WTC11 (cell line): ENCODE data around the gene ASL. TPM values are rescaled to one million over a fixed set of nuclear protein-coding genes. Genes with fewer than 3 reads are reported as not detected.

Source experiments
- ATAC-seq: fragments of 200-7000 bp; cut with Tn5 transposase; 2 replicates; pipeline ENCODE4 v1.10.0; 2021; ENCODE audit warnings: mild to moderate bottlenecking, moderate library complexity
- CTCF ChIA-PET: fragments of 300-600 bp; sonication (Branson Sonifier 250); formaldehyde crosslinking; loops from one replicate; lab custom pipeline; 2021; ENCODE audit warnings: antibody characterized with exemption; lab: Charles Lee
- POLR2A ChIA-PET: fragments of 350-600 bp; sonication (Branson Sonifier 250); formaldehyde crosslinking; loops from one replicate; lab custom pipeline; 2021; ENCODE audit warnings: antibody characterized with exemption; lab: Charles Lee
- DNase-seq: peaks from one replicate; pipeline ENCODE4 v3.0.0; 2021; ENCODE audit warnings: low spot score
- H3K27ac Mint-ChIP-seq: 2 replicates; pipeline ENCODE4 v1.8.0; 2021; ENCODE audit warnings: mixed read lengths
- H3K27me3 Mint-ChIP-seq: 2 replicates; pipeline ENCODE4 v1.8.0; 2021; ENCODE audit warnings: low read depth, mild to moderate bottlenecking, moderate library complexity, mixed read lengths
- H3K36me3 Mint-ChIP-seq: 2 replicates; pipeline ENCODE4 v1.8.0; 2021; ENCODE audit warnings: mixed read lengths
- H3K4me1 Mint-ChIP-seq: 2 replicates; pipeline ENCODE4 v1.8.0; 2022; ENCODE audit warnings: mixed read lengths
- H3K4me3 Mint-ChIP-seq: 2 replicates; pipeline ENCODE4 v1.8.0; 2021; ENCODE audit warnings: mild to moderate bottlenecking, moderate library complexity, mixed read lengths
- H3K9me3 Mint-ChIP-seq: 2 replicates; pipeline ENCODE4 v1.8.0; 2021; ENCODE audit warnings: mixed read lengths
- ATF6 ChIP-seq: sonication (generic); formaldehyde crosslinking; IDR thresholded peaks from 2 replicates; pipeline ENCODE4 v1.8.1; 2023; ENCODE audit warnings: mild to moderate bottlenecking, missing genetic modification reagents
- CTCF ChIP-seq: fragments of 200-600 bp; IDR thresholded peaks from 2 replicates; pipeline ENCODE4 v1.8.0; 2022; ENCODE audit warnings: antibody characterized with exemption
- FOXP1 ChIP-seq: sonication (generic); formaldehyde crosslinking; IDR thresholded peaks from 2 replicates; pipeline ENCODE4 v1.8.0; 2022; ENCODE audit warnings: missing genetic modification reagents, mild to moderate bottlenecking, moderate library complexity, borderline replicate concordance
- GRHL2 ChIP-seq: fragments of 250-450 bp; sonication (Bioruptor Pico); IDR thresholded peaks from 2 replicates; pipeline ENCODE4 v1.8.0; 2022; ENCODE audit warnings: mild to moderate bottlenecking, moderate library complexity; ENCODE audit not compliant: insufficient replicate concordance, severe bottlenecking
- HMGA2 ChIP-seq: fragments of 250-450 bp; sonication (Bioruptor Pico); IDR thresholded peaks from 2 replicates; pipeline ENCODE4 v1.4.0; 2021; ENCODE audit warnings: mild to moderate bottlenecking, moderate library complexity
- IRF2 ChIP-seq: sonication (generic); formaldehyde crosslinking; IDR thresholded peaks from 2 replicates; pipeline ENCODE4 v1.8.0; 2022; ENCODE audit warnings: low read depth, missing genetic modification reagents, borderline replicate concordance
- JAZF1 ChIP-seq: fragments of 250-450 bp; sonication (Bioruptor Pico); IDR thresholded peaks from 2 replicates; pipeline ENCODE4 v1.9.0; 2021; ENCODE audit warnings: moderate library complexity, mild to moderate bottlenecking, inconsistent platforms
- KAT7 ChIP-seq: sonication (generic); formaldehyde crosslinking; IDR thresholded peaks from 2 replicates; pipeline ENCODE4 v1.8.1; 2023; ENCODE audit warnings: missing genetic modification reagents, mild to moderate bottlenecking, borderline replicate concordance
- MYBL2 ChIP-seq: sonication (generic); formaldehyde crosslinking; IDR thresholded peaks from 2 replicates; pipeline ENCODE4 v1.8.1; 2023; ENCODE audit warnings: mild to moderate bottlenecking, moderate library complexity, missing genetic modification reagents
- NFYB ChIP-seq: sonication (generic); formaldehyde crosslinking; conservative IDR thresholded peaks from 2 replicates; pipeline ENCODE4 v1.8.0; 2022; ENCODE audit warnings: low read depth, missing genetic modification reagents
- SMAD4 ChIP-seq: sonication (generic); formaldehyde crosslinking; IDR thresholded peaks from 2 replicates; pipeline ENCODE4 v1.8.0; 2022; ENCODE audit warnings: mild to moderate bottlenecking, missing genetic modification reagents
- TEAD1 ChIP-seq: sonication (generic); formaldehyde crosslinking; IDR thresholded peaks from 2 replicates; pipeline ENCODE4 v1.8.0; 2022; ENCODE audit warnings: mild to moderate bottlenecking, missing genetic modification reagents
- ZNF317 ChIP-seq: sonication (generic); formaldehyde crosslinking; IDR thresholded peaks from 2 replicates; pipeline ENCODE4 v1.8.1; 2023; ENCODE audit warnings: low read depth, mild to moderate bottlenecking, moderate library complexity, missing genetic modification reagents, borderline replicate concordance
- ZNF423 ChIP-seq: fragments of 250-450 bp; sonication (Bioruptor Pico); IDR thresholded peaks from 2 replicates; pipeline ENCODE4 v2.1.2; 2022; ENCODE audit warnings: mild to moderate bottlenecking, moderate library complexity
- ZNF512 ChIP-seq: sonication (generic); formaldehyde crosslinking; IDR thresholded peaks from 2 replicates; pipeline ENCODE4 v1.8.1; 2022; ENCODE audit warnings: missing genetic modification reagents, borderline replicate concordance
- ZNF671 ChIP-seq: fragments of 250-450 bp; sonication (Bioruptor Pico); IDR thresholded peaks from 2 replicates; pipeline ENCODE4 v1.8.0; 2021; ENCODE audit warnings: mild to moderate bottlenecking
- total RNA-seq: library from RNA; stranded (reverse); gene quantifications from 3 replicates; pipeline ENCODE4 v1.2.3, GENCODE V29; 2021
- TF ChIP-seq, protein P1 (sequence below): fragments of 250-450 bp; sonication (Bioruptor Pico); IDR thresholded peaks from 2 replicates; pipeline ENCODE4 v1.9.0; 2021; ENCODE audit warnings: moderate library complexity, mild to moderate bottlenecking, inconsistent platforms, borderline replicate concordance
- TF ChIP-seq, protein P2 (sequence below): sonication (generic); formaldehyde crosslinking; IDR thresholded peaks from 2 replicates; pipeline ENCODE4 v1.8.1; 2023; ENCODE audit warnings: mild to moderate bottlenecking, missing genetic modification reagents
- TF ChIP-seq, protein P3 (sequence below): sonication (generic); formaldehyde crosslinking; conservative IDR thresholded peaks from 2 replicates; pipeline ENCODE4 v1.8.1; 2022; ENCODE audit warnings: mild to moderate bottlenecking, missing genetic modification reagents
- TF ChIP-seq, protein P4 (sequence below): sonication (generic); formaldehyde crosslinking; IDR thresholded peaks from 2 replicates; pipeline ENCODE4 v1.8.0; 2023; ENCODE audit warnings: missing genetic modification reagents, mild to moderate bottlenecking, borderline replicate concordance

Gene ASL
- total RNA-seq, 1 experiment from 2014 or later, result 31.9 TPM

- H3K4me1 Mint-ChIP-seq, result no peaks in the 10 kb centered on the region
- POLR2A ChIA-PET, result no interaction called here
- no peaks in the 10 kb centered on the region for H3K36me3 Mint-ChIP-seq
- ATAC-seq (no peak), DNase-seq (no peak)
- no peaks in the 10 kb centered on the region for H3K9me3 Mint-ChIP-seq
- CTCF ChIA-PET, result no interaction called here
- TF ChIP-seq ZNF512 (no peak), IRF2 (no peak), CTCF (no peak), NFYB (no peak), ATF6 (CRISPR knock-in tag) (no peak), ZNF671 (CRISPR knock-in tag) (no peak)
- TF ChIP-seq, protein P1, sequence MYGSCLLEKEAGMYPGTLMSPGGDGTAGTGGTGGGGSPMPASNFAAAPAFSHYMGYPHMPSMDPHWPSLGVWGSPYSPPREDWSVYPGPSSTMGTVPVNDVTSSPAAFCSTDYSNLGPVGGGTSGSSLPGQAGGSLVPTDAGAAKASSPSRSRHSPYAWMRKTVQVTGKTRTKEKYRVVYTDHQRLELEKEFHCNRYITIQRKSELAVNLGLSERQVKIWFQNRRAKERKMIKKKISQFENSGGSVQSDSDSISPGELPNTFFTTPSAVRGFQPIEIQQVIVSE (CRISPR knock-in tag), result no peak
- TF ChIP-seq, protein P2, sequence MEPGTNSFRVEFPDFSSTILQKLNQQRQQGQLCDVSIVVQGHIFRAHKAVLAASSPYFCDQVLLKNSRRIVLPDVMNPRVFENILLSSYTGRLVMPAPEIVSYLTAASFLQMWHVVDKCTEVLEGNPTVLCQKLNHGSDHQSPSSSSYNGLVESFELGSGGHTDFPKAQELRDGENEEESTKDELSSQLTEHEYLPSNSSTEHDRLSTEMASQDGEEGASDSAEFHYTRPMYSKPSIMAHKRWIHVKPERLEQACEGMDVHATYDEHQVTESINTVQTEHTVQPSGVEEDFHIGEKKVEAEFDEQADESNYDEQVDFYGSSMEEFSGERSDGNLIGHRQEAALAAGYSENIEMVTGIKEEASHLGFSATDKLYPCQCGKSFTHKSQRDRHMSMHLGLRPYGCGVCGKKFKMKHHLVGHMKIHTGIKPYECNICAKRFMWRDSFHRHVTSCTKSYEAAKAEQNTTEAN (CRISPR knock-in tag), result no peak
- TF ChIP-seq, protein P3, sequence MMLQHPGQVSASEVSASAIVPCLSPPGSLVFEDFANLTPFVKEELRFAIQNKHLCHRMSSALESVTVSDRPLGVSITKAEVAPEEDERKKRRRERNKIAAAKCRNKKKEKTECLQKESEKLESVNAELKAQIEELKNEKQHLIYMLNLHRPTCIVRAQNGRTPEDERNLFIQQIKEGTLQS (CRISPR knock-in tag), result no peak
- H3K27me3 Mint-ChIP-seq, result no peaks in the 10 kb centered on the region; the same call in 1 of the 2 replicates
- H3K4me3 Mint-ChIP-seq, result no peak overlapping the region
- H3K27ac Mint-ChIP-seq, result no peak overlapping the region
Measured at GRCh38 chr7:66036788-66037187, 38.8 kb upstream of the ASL start.

- CTCF ChIA-PET, result no interaction called here
- no peak overlapping the region for H3K4me3 Mint-ChIP-seq
- POLR2A ChIA-PET, result no interaction called here
- H3K27me3 Mint-ChIP-seq, result peaks cover 6% of the 10 kb centered on the region
- no peak for ATAC-seq
- H3K27ac Mint-ChIP-seq, result no peak overlapping the region
- H3K4me1 Mint-ChIP-seq, result peaks cover 4% of the 10 kb centered on the region
- DNase-seq, result no peak
- H3K36me3 Mint-ChIP-seq, result no peaks in the 10 kb centered on the region
- H3K9me3 Mint-ChIP-seq, result no peaks in the 10 kb centered on the region
- no peak for TF ChIP-seq MYBL2
- TF ChIP-seq SMAD4 (CRISPR knock-in tag), result no peak
- no peak for TF ChIP-seq TEAD1 (CRISPR knock-in tag)
- no peak for TF ChIP-seq JAZF1 (CRISPR knock-in tag)
- no peak for TF ChIP-seq FOXP1
- TF ChIP-seq KAT7 (CRISPR knock-in tag), result no peak
- TF ChIP-seq GRHL2 (CRISPR knock-in tag), result no peak
- no peak for TF ChIP-seq ZNF423 (CRISPR knock-in tag)
- TF ChIP-seq, protein P3 (CRISPR knock-in tag), result no peak
- no peak for TF ChIP-seq HMGA2
- TF ChIP-seq ZNF317 (CRISPR knock-in tag), result no peak
- TF ChIP-seq, protein P4, sequence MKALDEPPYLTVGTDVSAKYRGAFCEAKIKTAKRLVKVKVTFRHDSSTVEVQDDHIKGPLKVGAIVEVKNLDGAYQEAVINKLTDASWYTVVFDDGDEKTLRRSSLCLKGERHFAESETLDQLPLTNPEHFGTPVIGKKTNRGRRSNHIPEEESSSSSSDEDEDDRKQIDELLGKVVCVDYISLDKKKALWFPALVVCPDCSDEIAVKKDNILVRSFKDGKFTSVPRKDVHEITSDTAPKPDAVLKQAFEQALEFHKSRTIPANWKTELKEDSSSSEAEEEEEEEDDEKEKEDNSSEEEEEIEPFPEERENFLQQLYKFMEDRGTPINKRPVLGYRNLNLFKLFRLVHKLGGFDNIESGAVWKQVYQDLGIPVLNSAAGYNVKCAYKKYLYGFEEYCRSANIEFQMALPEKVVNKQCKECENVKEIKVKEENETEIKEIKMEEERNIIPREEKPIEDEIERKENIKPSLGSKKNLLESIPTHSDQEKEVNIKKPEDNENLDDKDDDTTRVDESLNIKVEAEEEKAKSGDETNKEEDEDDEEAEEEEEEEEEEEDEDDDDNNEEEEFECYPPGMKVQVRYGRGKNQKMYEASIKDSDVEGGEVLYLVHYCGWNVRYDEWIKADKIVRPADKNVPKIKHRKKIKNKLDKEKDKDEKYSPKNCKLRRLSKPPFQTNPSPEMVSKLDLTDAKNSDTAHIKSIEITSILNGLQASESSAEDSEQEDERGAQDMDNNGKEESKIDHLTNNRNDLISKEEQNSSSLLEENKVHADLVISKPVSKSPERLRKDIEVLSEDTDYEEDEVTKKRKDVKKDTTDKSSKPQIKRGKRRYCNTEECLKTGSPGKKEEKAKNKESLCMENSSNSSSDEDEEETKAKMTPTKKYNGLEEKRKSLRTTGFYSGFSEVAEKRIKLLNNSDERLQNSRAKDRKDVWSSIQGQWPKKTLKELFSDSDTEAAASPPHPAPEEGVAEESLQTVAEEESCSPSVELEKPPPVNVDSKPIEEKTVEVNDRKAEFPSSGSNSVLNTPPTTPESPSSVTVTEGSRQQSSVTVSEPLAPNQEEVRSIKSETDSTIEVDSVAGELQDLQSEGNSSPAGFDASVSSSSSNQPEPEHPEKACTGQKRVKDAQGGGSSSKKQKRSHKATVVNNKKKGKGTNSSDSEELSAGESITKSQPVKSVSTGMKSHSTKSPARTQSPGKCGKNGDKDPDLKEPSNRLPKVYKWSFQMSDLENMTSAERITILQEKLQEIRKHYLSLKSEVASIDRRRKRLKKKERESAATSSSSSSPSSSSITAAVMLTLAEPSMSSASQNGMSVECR (CRISPR knock-in tag), result no peak
- TF ChIP-seq, protein P1 (CRISPR knock-in tag), result no peak
Measured at GRCh38 chr7:66039094-66039670, 36.4 kb upstream of the ASL start.
